Memory B cell (primary cell): ENCODE results near the gene HBQ1.
"Not testable (repeated sequence)": the region's sequence is repeated elsewhere in the genome, so short reads cannot be mapped to it uniquely, and the experiment has no call there.

Experiments used
- ATAC-seq: fragments of 150-1000 bp; cut with Tn5 transposase; 2 replicates; pipeline ENCODE4 v1.10.0; 2021; ENCODE audit warnings: low read depth, mild to moderate bottlenecking, moderate library complexity
- DNase-seq, 2 donors: peaks; one replicate each; pipeline ENCODE4 v3.0.0; 2022; ENCODE audit warnings: low spot score in 2 of 2
- H3K27ac Mint-ChIP-seq: one replicate; pipeline ENCODE4 v1.8.0; 2022; ENCODE audit warnings: mild to moderate bottlenecking, moderate library complexity, mixed read lengths
- H3K27me3 Mint-ChIP-seq: one replicate; pipeline ENCODE4 v1.8.0; 2022; ENCODE audit warnings: mixed read lengths
- H3K36me3 Mint-ChIP-seq: one replicate; pipeline ENCODE4 v1.8.0; 2022; ENCODE audit warnings: mild to moderate bottlenecking, mixed read lengths
- H3K4me1 Mint-ChIP-seq: one replicate; pipeline ENCODE4 v1.8.0; 2022; ENCODE audit warnings: mixed read lengths
- H3K4me3 Mint-ChIP-seq: one replicate; pipeline ENCODE4 v1.8.0; 2022; ENCODE audit warnings: mild to moderate bottlenecking, moderate library complexity, mixed read lengths
- H3K9me3 Mint-ChIP-seq: one replicate; pipeline ENCODE4 v1.8.0; 2022; ENCODE audit warnings: mixed read lengths

HBQ1 gene

DNA sequence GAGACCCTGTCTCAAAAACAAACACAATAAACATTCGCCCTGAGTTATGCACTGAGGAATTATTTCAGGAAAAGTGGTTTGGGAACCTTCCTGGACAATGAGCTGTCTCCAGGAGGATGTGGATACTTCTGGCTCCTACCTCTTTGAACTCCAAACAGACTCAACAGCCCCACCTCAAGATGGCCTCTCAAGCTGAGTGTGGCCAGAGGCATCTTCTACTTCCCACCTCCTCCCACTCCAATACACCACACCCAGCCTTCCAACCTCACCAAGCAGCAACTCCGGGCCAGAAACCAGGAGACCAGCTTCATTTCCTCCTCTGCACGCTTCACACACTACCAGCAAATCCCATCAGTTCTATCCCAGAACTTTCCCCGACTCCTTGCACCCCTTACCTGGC, 11.6 kb downstream of the HBQ1 start:
- Mint-ChIP-seq H3K4me3 (no peak overlapping the region), H3K27ac (no peak overlapping the region), H3K4me1 (no peaks in the 10 kb centered on the region), H3K36me3 (peaks cover 26% of the 10 kb centered on the region), H3K27me3 (no peaks in the 10 kb centered on the region), H3K9me3 (no peaks in the 10 kb centered on the region)
- no peak for DNase-seq
- no peak for ATAC-seq

DNA sequence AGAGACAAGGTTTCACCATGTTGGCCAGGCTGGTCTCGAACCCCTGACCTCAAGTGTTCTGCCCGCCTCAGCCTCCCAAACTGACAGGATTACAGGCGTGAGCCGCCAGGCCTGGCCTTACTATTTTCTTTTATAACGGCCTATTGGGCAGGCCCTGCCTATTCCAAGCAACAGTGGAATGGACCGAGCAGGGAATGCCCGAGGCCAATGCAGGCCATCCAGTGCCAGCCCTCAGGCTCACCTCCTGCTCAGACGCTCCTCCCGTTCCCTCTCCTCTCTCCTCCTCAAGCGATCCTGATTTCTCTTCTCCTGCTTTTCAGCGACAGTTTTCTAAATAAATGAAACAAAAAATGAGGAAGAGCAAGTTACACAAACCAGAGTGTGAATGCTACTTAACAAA, 12.4 kb downstream of the HBQ1 start:
- DNase-seq (no peak), ATAC-seq (no peak)
- no peak overlapping the region for H3K27ac Mint-ChIP-seq
- H3K4me3 Mint-ChIP-seq = no peak overlapping the region
- peaks cover 22% of the 10 kb centered on the region for H3K36me3 Mint-ChIP-seq
- H3K27me3 Mint-ChIP-seq = no peaks in the 10 kb centered on the region
- no peaks in the 10 kb centered on the region for H3K4me1 Mint-ChIP-seq
- H3K9me3 Mint-ChIP-seq = no peaks in the 10 kb centered on the region

DNA sequence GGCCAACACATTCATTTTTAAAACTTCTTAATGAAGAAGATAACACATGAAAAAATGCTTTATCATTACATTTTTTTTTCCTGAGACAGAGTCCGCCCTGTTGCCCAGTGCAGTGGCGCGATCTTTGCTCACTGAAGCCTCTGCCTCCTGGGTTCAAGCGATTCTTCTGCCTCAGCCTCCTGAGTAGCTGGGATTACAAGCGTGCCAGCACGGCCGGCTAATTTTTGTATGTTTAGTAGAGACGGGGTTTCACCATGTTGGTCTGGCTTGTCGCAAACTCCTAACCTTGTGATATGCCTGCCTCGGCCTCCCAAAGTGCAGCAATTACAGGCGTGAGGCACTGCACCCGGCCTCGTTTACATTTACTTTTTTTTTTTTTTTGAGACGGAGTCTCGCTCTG, 13.2 kb downstream of the HBQ1 start:
- no peaks in the 10 kb centered on the region for H3K4me1 Mint-ChIP-seq
- no peak overlapping the region for H3K27ac Mint-ChIP-seq
- H3K9me3 Mint-ChIP-seq = no peaks in the 10 kb centered on the region
- no peaks in the 10 kb centered on the region for H3K27me3 Mint-ChIP-seq
- H3K4me3 Mint-ChIP-seq = no peak overlapping the region
- peaks cover 22% of the 10 kb centered on the region for H3K36me3 Mint-ChIP-seq
- ATAC-seq (no peak), DNase-seq (no peak)

DNA sequence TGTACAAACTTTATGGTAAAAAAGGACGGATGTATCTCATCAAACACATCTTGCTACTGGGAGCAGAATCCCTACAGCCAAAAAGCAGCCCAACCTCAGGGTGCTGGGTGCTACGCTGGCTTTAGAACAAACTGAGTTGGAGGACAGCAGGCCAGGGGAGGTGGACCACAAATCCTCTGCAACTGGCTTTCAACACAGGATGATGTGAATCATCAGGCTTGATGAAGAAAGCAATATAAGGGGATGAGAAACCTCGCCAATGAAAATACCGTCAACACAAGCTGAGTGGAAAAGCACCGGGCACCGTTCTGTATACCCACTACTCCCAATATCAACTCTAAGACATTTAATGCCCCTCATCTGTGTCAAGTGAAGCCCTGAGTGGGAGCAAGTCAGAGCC, 14.3 kb downstream of the HBQ1 start:
- Mint-ChIP-seq H3K27ac (no peak overlapping the region), H3K9me3 (no peaks in the 10 kb centered on the region), H3K4me1 (no peaks in the 10 kb centered on the region), H3K36me3 (peaks cover 17% of the 10 kb centered on the region), H3K4me3 (no peak overlapping the region), H3K27me3 (no peaks in the 10 kb centered on the region)
- ATAC-seq = no peak
- no peak for DNase-seq

DNA sequence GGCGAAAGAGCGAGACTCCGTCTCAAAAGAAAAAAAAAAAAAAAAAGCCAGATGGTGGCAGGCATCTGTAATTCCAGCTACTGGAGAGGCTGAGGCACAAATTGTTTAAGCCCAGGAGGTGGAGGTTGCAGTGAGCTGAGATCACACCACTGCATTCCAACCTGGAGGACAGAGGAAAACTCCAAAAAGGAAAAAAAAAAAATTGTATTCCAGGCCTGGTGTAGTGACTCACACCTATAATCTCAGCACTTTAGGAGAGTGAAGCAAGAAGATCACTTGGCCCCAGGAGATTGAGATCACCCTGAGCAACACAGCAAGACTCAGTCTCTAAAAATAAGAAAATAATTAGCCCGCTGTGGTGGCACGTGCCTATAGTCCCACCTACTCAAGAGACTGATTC, 20.1 kb downstream of the HBQ1 start:
- Mint-ChIP-seq H3K9me3 (no peaks in the 10 kb centered on the region), H3K4me3 (no peak overlapping the region)
- ATAC-seq = no peak

DNA sequence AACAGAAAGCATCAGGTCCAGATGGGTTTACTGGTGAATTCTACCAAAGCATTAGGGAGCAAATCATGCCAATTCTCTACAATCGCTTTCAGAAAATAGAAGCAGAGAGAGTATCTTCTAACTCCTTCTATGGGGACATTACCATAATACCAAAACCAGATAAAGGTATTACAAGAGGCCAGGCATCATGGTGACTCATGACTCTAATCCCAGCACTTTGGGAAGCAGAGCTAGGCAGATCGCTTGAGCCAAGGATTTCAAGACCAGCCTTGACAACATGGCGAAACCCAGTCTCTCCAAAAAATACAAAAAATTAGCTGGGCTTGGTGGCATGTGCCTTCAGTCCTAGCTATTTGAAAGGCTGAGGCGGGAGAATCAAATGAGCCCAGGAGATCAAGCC, 23.0 kb downstream of the HBQ1 start:
- H3K27me3 Mint-ChIP-seq = no peaks in the 10 kb centered on the region
- no peaks in the 10 kb centered on the region for H3K4me1 Mint-ChIP-seq
- H3K27ac Mint-ChIP-seq = no peak overlapping the region
- no peak overlapping the region for H3K4me3 Mint-ChIP-seq
- H3K36me3 Mint-ChIP-seq = peaks cover 20% of the 10 kb centered on the region
- ATAC-seq (no peak), DNase-seq (no peak)
- no peaks in the 10 kb centered on the region for H3K9me3 Mint-ChIP-seq

More for the DNA sequence above, 20.1 kb downstream of the HBQ1 start:
- Mint-ChIP-seq H3K27ac (no peak overlapping the region), H3K27me3 (no peaks in the 10 kb centered on the region), H3K4me1 (no peaks in the 10 kb centered on the region), H3K36me3 (peaks cover 8% of the 10 kb centered on the region)
- DNase-seq = no peak

DNA sequence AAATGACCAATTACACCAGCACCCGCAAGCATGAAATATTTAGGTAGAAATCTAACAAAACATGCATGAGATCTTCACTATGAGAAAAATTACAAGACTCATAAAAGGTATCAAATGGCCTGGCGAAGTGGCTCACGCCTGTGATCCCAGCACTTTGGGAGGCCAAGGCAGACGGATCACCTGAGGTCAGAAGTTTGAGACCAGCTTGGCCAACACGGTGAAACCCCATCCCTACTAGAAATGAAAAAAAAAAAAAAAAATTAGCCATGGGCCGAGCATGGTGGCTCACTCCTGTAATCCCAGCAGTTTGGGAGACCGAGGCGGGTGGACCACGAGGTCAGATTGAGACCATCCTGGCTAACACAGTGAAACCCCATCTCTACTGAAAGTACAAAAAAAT, 23.8 kb downstream of the HBQ1 start:
- H3K4me3 Mint-ChIP-seq, DNase-seq, H3K4me1 Mint-ChIP-seq, H3K27ac Mint-ChIP-seq, ATAC-seq, H3K9me3 Mint-ChIP-seq, H3K27me3 Mint-ChIP-seq: not testable (repeated sequence)
- H3K36me3 Mint-ChIP-seq = peaks cover 23% of the 10 kb centered on the region

DNA sequence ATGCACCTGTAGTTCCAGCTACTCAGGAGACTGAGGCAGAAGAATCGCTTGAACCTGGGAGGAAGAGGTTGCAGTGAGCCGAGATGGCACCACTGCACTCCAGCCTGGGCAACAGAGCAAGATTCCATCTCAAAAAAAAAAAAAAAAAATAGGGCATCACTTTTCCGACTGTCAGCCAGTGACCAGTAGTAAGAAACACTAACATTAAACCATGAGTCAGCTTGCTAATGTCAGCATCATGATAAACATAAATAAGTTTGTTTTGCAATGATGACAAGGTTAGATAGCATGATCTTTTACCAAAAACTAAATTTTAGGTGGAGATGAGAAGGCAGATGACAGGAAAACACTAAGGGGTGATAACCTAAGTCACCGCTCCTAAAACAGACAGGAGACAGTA, 29.1 kb downstream of the HBQ1 start:
- not testable (repeated sequence) for H3K9me3 Mint-ChIP-seq, H3K27me3 Mint-ChIP-seq, DNase-seq, H3K4me1 Mint-ChIP-seq, H3K4me3 Mint-ChIP-seq, H3K27ac Mint-ChIP-seq, ATAC-seq
- H3K36me3 Mint-ChIP-seq = peaks cover 18% of the 10 kb centered on the region

DNA sequence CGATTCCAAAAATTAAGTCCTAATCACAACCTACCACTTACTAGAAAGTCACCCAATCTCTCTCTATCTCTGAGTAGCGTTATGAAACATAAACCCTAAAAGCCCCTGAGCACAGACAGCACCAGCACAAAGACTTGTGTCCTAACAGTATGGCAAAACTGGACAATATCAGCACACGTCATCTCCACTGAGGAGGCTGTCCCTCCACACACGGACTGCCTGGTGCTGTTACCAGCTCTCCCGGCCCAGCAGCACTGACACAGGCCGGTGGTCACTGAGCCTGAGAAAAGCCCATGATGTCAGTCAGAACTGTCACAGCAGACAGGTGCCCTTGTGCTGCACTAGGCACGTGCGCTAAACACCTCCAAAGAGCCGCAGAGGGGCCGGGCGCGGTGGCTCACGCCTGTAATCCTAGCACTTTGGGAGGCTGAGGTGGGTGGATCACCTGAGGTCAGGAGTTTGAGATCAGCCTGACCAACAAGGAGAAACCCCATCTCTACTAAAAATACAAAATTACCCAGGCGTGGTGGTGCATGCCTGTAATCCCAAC, 31.4 kb downstream of the HBQ1 start:
- H3K4me3 Mint-ChIP-seq, H3K27ac Mint-ChIP-seq, H3K4me1 Mint-ChIP-seq, DNase-seq, H3K27me3 Mint-ChIP-seq, H3K9me3 Mint-ChIP-seq, ATAC-seq: not testable (repeated sequence)
- peaks cover 11% of the 10 kb centered on the region for H3K36me3 Mint-ChIP-seq

DNA sequence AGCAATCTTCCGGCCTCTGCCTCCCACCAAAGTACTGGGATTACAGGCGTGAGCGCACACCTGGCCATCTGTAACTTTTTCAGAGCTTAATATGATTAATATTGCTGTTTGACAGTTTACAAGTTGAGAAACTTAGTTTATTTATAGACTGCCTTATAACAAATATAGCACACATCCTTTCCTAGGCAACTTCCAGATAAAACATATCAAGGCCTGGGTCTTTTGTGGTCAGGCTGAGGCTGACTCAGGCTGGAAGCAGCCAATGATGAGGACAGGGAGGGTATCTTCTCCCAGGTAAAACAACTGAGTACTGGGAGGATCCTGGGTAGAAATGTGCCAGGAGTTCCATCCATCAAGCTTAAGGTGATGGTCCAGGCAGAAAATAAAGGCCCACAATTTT, 32.7 kb downstream of the HBQ1 start:
- peaks cover 10% of the 10 kb centered on the region for H3K36me3 Mint-ChIP-seq
- H3K4me3 Mint-ChIP-seq = no peak overlapping the region
- H3K27ac Mint-ChIP-seq = no peak overlapping the region
- DNase-seq = no peak
- ATAC-seq = no peak
- no peaks in the 10 kb centered on the region for H3K27me3 Mint-ChIP-seq
- H3K4me1 Mint-ChIP-seq = no peaks in the 10 kb centered on the region
- no peaks in the 10 kb centered on the region for H3K9me3 Mint-ChIP-seq

DNA sequence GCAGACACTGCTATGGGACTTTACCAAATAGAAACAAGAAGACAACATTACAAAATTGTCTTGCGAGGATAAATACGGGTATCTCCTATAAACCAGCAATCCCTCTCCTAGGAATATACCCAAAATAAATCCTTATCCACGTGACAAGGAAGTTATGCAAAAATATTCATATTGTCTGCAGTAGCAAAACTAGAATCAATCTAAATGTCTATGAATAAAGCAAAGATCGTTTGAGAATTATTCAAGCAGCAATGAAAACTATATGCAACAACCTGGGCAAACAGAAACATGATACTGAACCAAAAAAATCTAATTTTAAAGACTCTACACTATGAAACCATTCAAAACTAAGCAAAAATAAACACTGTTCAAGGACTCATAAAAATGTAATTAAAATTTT, 39.8 kb downstream of the HBQ1 start:
- Mint-ChIP-seq H3K27me3 (no peaks in the 10 kb centered on the region), H3K4me1 (peaks cover 6% of the 10 kb centered on the region), H3K27ac (no peak overlapping the region), H3K4me3 (no peak overlapping the region), H3K36me3 (peaks cover 21% of the 10 kb centered on the region), H3K9me3 (no peaks in the 10 kb centered on the region)
- DNase-seq (no peak), ATAC-seq (no peak)

DNA sequence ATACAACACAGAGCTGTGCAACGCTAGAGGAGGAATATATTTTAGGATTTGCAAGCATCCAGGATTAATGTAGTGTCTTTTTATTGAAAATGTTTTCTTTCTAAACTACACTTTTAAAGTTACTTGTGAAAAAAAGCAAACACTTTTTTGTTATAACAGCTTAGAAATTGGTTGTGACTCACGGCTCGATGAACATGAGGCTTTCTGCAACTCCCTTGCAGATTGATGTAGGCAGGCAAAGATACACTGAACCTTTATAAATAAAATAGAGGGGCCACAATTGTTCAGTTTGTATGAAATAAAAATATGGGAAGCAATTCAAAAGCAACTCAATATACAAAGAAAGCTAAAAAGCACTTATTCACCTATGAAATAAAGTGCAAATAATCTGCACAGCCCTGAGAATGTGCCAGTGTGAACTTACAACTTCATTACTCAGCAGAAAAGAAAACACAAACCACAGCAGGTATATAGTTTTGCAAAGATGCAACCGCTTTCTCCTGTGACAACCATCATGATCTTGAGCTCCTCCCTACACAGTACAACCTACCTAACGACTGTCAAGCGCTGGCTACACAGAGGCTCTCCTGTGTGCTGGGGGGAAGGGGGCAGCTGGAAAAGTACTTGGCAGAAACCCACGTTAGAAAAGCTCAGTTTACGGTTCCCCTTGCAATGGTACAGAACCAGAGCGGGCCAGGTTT, 48.0 kb downstream of the HBQ1 start:
- peaks cover 16% of the 10 kb centered on the region for H3K4me1 Mint-ChIP-seq
- H3K36me3 Mint-ChIP-seq = peaks cover 5% of the 10 kb centered on the region
- peak overlapping the region; percentile 91 for H3K4me3 Mint-ChIP-seq

DNA sequence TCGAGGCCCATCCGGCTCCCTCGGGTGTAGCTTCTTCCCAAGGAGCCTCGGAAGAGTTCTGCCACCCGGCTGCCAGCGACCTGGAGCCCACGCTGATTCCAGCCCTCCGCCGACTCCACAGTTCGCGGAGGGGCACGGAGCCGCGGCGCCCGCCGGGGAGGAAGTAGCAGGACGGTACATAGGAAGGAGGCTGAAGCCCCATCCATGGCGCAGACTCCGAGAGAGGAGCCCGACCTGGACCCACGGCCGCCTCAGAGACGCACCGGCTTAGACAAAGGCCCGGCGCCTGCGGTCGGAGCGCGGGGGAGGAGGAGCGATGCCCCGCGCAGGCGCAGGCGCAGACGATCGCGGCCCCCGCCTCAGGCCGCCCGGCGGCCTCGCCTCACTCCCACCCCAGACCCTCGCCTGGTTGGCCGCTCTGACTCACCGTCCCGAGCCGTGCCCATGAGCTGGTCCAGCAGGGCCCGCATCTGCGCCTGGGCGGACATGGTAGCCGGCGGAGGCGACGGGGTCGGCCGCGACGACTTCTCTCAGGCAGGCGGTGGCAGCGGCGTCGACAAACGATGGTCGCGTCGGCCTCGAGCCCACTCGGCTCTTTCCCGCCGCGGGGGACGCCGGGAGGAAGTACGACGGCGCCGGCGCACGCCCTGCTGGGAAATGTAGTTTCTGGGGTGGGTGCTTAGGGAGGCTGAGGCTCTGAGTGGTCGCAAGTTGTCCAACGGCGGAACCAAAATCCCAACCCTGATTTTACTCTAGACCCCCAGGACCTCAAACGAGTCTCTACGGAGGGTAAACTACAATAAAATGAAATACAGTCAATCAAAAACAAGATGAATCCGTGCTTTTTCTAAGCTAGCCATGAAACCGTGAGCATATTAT, 48.8 kb downstream of the HBQ1 start, which contains the start of gene LUC7L:
Gene LUC7L, minus strand, starts transcription at position 598 of the 879 bp plus-strand sequence. Its CDS starts 110 bp downstream, at position 488.
- Mint-ChIP-seq H3K4me3 (peak within 1 kb of the TSS; percentile 91), H3K4me1 (peaks cover 16% of the 10 kb centered on the region), H3K9me3 (no peaks in the 10 kb centered on the region), H3K36me3 (peaks cover 5% of the 10 kb centered on the region), H3K27me3 (no peaks in the 10 kb centered on the region), H3K27ac (peak within 1 kb of the TSS; percentile 93)
- DNase-seq (peak; percentile 80 to 89), ATAC-seq (peak; percentile 91)

More for the DNA sequence above, 48.0 kb downstream of the HBQ1 start:
- ATAC-seq (no peak), DNase-seq (no peak)
- Mint-ChIP-seq H3K9me3 (no peaks in the 10 kb centered on the region), H3K27me3 (no peaks in the 10 kb centered on the region), H3K27ac (peak overlapping the region; percentile 93)

DNA sequence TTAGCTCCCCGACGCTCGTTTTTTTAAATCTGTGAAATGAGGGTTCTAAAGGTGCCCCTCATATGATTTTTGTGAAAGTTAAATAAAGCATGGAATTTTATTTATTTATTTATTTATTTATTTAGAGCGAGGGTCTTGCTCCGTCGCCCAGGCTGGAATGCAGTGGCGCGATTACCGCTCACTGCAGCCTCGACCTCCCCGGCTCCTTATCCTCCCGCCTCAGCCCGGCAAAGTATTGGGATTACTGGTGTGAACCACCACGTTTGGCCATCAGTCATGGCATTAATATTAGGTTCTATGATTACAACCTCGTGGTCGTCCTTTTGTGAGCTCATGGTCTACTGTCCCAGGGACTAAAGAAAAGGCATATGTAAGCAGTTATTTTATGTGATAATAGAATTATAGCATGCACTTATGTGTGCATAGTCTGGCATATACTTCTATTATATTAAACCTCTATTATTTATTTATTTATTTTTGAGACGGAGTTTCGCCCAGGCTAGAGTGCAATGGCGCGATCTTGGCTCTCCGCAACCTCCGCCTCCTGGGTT, 49.5 kb downstream of the HBQ1 start:
- Mint-ChIP-seq H3K4me1 (peaks cover 16% of the 10 kb centered on the region), H3K9me3 (no peaks in the 10 kb centered on the region), H3K36me3 (peaks cover 5% of the 10 kb centered on the region), H3K27ac (no peak overlapping the region), H3K4me3 (peak overlapping the region; percentile 72), H3K27me3 (no peaks in the 10 kb centered on the region)
- ATAC-seq = no peak
- no peak for DNase-seq
